Keratinocyte (primary cell): ENCODE results near the gene CD276.

Source experiments
- EZH2 ChIP-seq: IDR thresholded peaks from one replicate; pipeline ENCODE4 v1.6.1; 2012; ENCODE audit warnings: inconsistent platforms, mild to moderate bottlenecking, low read length, moderate library complexity
- TF ChIP-seq, protein P1 (sequence below), 3 experiments: IDR thresholded peaks in 1 of 3; conservative IDR thresholded peaks in 1 of 3; optimal IDR thresholded peaks in 1 of 3; 2 replicates in 2 of 3; 3 replicates in 1 of 3; pipeline versions ENCODE3 to v1.5.1; 2011; ENCODE audit warnings: low read length in 3 of 3, mild to moderate bottlenecking in 3 of 3, moderate library complexity in 2 of 3, control low read depth in 1 of 3, inconsistent platforms in 1 of 3; ENCODE audit not compliant: insufficient read depth in 2 of 3; ENCODE audit errors: extremely low read depth in 1 of 3

DNA sequence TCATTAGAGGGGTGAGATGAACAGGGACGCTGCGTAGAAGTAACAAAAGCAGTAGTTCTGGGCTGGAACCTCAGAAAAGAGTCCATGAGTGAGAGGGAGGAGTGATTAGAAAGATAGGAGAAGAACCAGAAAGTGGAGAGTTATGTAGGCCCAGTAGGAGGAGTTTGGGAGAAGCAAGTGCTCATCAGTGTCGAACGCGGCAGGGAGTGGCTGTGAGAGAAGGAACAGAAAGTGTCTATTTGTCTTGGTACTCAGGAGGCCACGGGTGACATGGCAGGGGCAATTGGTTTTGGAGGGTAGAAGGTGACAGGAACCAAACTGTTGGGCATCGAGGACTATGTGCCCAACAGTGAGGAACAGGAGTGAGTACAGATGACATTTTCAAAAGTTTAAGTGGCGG, 70.3 kb downstream of the CD276 start:
- TF ChIP-seq, protein P1, sequence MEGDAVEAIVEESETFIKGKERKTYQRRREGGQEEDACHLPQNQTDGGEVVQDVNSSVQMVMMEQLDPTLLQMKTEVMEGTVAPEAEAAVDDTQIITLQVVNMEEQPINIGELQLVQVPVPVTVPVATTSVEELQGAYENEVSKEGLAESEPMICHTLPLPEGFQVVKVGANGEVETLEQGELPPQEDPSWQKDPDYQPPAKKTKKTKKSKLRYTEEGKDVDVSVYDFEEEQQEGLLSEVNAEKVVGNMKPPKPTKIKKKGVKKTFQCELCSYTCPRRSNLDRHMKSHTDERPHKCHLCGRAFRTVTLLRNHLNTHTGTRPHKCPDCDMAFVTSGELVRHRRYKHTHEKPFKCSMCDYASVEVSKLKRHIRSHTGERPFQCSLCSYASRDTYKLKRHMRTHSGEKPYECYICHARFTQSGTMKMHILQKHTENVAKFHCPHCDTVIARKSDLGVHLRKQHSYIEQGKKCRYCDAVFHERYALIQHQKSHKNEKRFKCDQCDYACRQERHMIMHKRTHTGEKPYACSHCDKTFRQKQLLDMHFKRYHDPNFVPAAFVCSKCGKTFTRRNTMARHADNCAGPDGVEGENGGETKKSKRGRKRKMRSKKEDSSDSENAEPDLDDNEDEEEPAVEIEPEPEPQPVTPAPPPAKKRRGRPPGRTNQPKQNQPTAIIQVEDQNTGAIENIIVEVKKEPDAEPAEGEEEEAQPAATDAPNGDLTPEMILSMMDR (optimal IDR thresholded peaks at IDR 0.05 in 1 of 3, IDR thresholded peaks at IDR 0.05 in 1 of 3, conservative IDR thresholded peaks at IDR 0.05 in 1 of 3; ENCODE audit: extremely low read depth in 1 of 3, insufficient read depth in 2 of 3, low read length in 3 of 3): no peak
- TF ChIP-seq EZH2: no peak
